BJ (cell line): ENCODE results near the gene PPP3CA. TPM values are rescaled to one million over a fixed set of nuclear protein-coding genes. Genes with fewer than 3 reads are reported as not detected.

Experiments used
- CTCF ChIA-PET: fragments of 350-600 bp; formaldehyde crosslinking; extraction: SDS; loops from one replicate; lab custom pipeline; 2021; ENCODE audit warnings: antibody characterized with exemption, inconsistent platforms; lab: Yijun Ruan, JAX
- POLR2A ChIA-PET: fragments of 300-600 bp; sonication (Branson Sonifier 250); formaldehyde crosslinking; extraction: SDS; loops from one replicate; lab custom pipeline; 2021; ENCODE audit warnings: antibody characterized with exemption; lab: Charles Lee
- DNase-seq: peaks from one replicate; pipeline ENCODE4 v3.0.0-alpha.2; 2011; ENCODE audit warnings: low read depth
- H3K27me3 ChIP-seq: 2 replicates; pipeline ENCODE4 v1.6.0; 2011; ENCODE audit warnings: low read length; ENCODE audit not compliant: control insufficient read depth, insufficient read depth
- H3K36me3 ChIP-seq: 2 replicates; pipeline ENCODE4 v1.5.1; 2011; ENCODE audit warnings: low read length; ENCODE audit not compliant: control insufficient read depth, insufficient read depth
- H3K4me3 ChIP-seq: 2 replicates; pipeline ENCODE4 v1.5.1; 2011; ENCODE audit warnings: low read depth, mild to moderate bottlenecking, control low read depth, low read length
- CTCF ChIP-seq: IDR thresholded peaks from 2 replicates; pipeline ENCODE4 v1.5.1; 2011; ENCODE audit warnings: low read depth, mild to moderate bottlenecking, control low read depth, inconsistent platforms, low read length, moderate library complexity; ENCODE audit not compliant: insufficient read depth
- polyA plus RNA-seq: library from polyadenylated mRNA; depleted of rRNA; stranded (reverse); fragments of >200 nt; gene quantifications from 2 replicates; pipeline ENCODE4 v1.2.3, GENCODE V29; 2011

PPP3CA gene
- polyA plus RNA-seq, 1 experiment: 10.6 TPM

GRCh38 chr4:101232074-101232776 is 115.1 kb downstream of the PPP3CA start:
- no peak for TF ChIP-seq CTCF
- Histone ChIP-seq H3K27me3 (no peaks in the 10 kb centered on the region), H3K4me3 (no peak overlapping the region), H3K36me3 (no peaks in the 10 kb centered on the region)
- CTCF ChIA-PET: interaction anchor here (1.2 kb wide), 1 partner anchor 11 kb away, joined by 5 read pairs; no protein-coding TSS in a partner anchor
- DNase-seq: peak; percentile 10
- POLR2A ChIA-PET: interaction anchor here (0.6 kb wide), 1 partner anchor 45 kb away, joined by 6 read pairs; no protein-coding TSS in a partner anchor

DNA sequence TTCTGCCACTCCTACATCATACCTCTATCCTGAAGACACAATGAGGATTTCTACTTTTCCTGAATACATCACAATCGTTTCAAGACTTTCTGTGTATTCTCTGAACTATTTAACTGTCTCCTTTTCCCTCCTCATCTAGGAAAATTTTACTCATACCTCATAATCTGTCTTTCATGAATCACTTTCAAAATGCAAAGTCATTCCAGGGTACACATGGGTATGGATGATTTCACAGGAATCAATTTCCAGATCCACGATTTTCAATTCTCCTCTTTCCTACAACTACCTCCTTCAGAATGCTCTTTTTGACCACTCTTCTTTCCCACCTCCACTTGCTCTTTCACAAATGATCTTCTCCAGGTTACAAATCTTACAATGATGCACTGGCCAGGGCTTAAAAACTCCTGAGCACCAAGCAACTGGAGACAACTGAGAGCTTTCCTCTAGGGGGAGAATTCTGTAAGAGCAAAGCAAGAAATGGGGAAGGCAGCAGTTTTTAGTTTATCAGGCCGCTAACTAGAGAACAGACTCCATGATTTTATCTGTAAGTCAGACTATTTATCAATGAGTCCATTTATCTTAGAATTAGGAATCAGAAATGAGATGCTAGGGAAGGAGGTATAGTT is 116.4 kb downstream of the PPP3CA start:
- DNase-seq: no peak
- Histone ChIP-seq H3K36me3 (no peaks in the 10 kb centered on the region), H3K27me3 (no peaks in the 10 kb centered on the region), H3K4me3 (no peak overlapping the region)
- POLR2A ChIA-PET: no interaction called here
- TF ChIP-seq CTCF: no peak
- CTCF ChIA-PET: interaction anchor here (1.2 kb wide), 1 partner anchor 12 kb away, joined by 5 read pairs; no protein-coding TSS in a partner anchor

- TF ChIP-seq CTCF: no peak
- no peaks in the 10 kb centered on the region for H3K36me3 ChIP-seq
- peak; percentile 13 for DNase-seq
- no peaks in the 10 kb centered on the region for H3K27me3 ChIP-seq
- no peak overlapping the region for H3K4me3 ChIP-seq
- ChIA-PET POLR2A (no interaction called here), CTCF (no interaction called here)
These were observed 118.2 kb downstream of the PPP3CA start for GRCh38 chr4:101229116-101229515.

DNA sequence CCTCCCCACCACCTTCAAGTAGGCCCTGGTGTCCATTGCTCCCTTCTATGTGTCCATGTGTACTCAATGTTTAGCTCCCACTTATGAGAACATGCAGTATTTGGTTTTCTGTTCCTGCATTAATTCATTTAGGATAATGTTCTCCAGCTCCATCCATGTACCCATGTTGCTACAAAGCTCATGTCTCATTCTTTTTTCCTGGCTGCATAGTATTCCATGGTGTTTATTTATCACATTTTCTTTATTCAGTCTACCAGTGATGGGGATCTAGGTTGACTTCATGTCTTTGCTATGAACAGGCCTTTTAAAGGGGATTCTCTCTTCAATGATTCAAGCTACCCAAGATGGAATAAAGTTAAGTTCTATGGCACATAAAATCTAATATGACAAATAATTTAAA is 119.6 kb downstream of the PPP3CA start:
- H3K36me3 ChIP-seq: no peaks in the 10 kb centered on the region
- no peak for TF ChIP-seq CTCF
- ChIA-PET POLR2A (no interaction called here), CTCF (interaction anchor here (0.6 kb wide), 1 partner anchor 250 kb away, joined by 3 read pairs; no protein-coding TSS in a partner anchor)
- DNase-seq: no peak
- H3K27me3 ChIP-seq: no peaks in the 10 kb centered on the region
- H3K4me3 ChIP-seq: no peak overlapping the region

- CTCF ChIA-PET: interaction anchor here (0.8 to 1.0 kb wide), 2 partner anchors 9 to 13 kb away, joined by 3 read pairs; no protein-coding TSS in a partner anchor
- no peaks in the 10 kb centered on the region for H3K36me3 ChIP-seq
- no peak for DNase-seq
- no peak for TF ChIP-seq CTCF
- no peaks in the 10 kb centered on the region for H3K27me3 ChIP-seq
- POLR2A ChIA-PET: no interaction called here
- H3K4me3 ChIP-seq: no peak overlapping the region
These were observed 122.7 kb downstream of the PPP3CA start for GRCh38 chr4:101224358-101225218.
